GM23338 (cell line): ENCODE results near the gene MGAT5. TPM values are rescaled to one million over a fixed set of nuclear protein-coding genes. Genes with fewer than 3 reads are reported as not detected.

Experiments
- ATAC-seq: fragments of 200-7000 bp; cut with Tn5 transposase; 3 replicates; pipeline ENCODE4 v1.9.1; 2020
- DNase-seq: peaks from one replicate; pipeline ENCODE4 v3.0.0-alpha.2; 2015; ENCODE audit warnings: low spot score
- H2AFZ ChIP-seq: fragments of 200-600 bp; sonication (generic); 2 replicates; pipeline ENCODE4 v1.8.0; 2016; ENCODE audit warnings: antibody characterized with exemption, mild to moderate bottlenecking, moderate library complexity
- H3F3A ChIP-seq: fragments of 200-600 bp; sonication (generic); replicated peaks from 2 replicates; pipeline ENCODE4 v1.8.0; 2017; ENCODE audit warnings: antibody characterized with exemption, mixed run types, low read depth
- H3K27ac ChIP-seq: fragments of 200-600 bp; sonication (generic); 2 replicates; pipeline ENCODE4 v1.6.1; 2016; ENCODE audit warnings: low read depth
- H3K27me3 ChIP-seq: fragments of 200-600 bp; sonication (generic); 2 replicates; pipeline ENCODE4 v1.8.0; 2016; ENCODE audit warnings: mild to moderate bottlenecking, mixed run types, moderate library complexity; ENCODE audit not compliant: insufficient read depth
- H3K36me3 ChIP-seq: fragments of 200-600 bp; sonication (generic); 2 replicates; pipeline ENCODE4 v1.8.0; 2016; ENCODE audit warnings: mild to moderate bottlenecking; ENCODE audit not compliant: insufficient read depth
- H3K4me1 ChIP-seq: fragments of 200-600 bp; sonication (generic); 2 replicates; pipeline ENCODE4 v1.8.0; 2016; ENCODE audit warnings: mild to moderate bottlenecking, moderate library complexity; ENCODE audit not compliant: insufficient read depth
- H3K4me2 ChIP-seq: fragments of 200-600 bp; sonication (generic); 2 replicates; pipeline ENCODE4 v1.7.1; 2017; ENCODE audit warnings: mixed run types
- H3K4me3 ChIP-seq: fragments of 200-600 bp; sonication (generic); 2 replicates; pipeline ENCODE4 v1.6.1; 2016; ENCODE audit warnings: mixed run types
- H3K79me2 ChIP-seq: fragments of 200-600 bp; sonication (generic); replicated peaks from 2 replicates; pipeline ENCODE4 v1.8.0; 2017; ENCODE audit warnings: mild to moderate bottlenecking; ENCODE audit not compliant: insufficient read depth
- H3K9me2 ChIP-seq: fragments of 200-600 bp; sonication (generic); 2 replicates; pipeline ENCODE4 v1.8.0; 2017; ENCODE audit not compliant: insufficient read depth
- H4K20me1 ChIP-seq: fragments of 200-600 bp; sonication (generic); replicated peaks from 2 replicates; pipeline ENCODE4 v1.8.0; 2017; ENCODE audit warnings: mild to moderate bottlenecking; ENCODE audit not compliant: insufficient read depth
- H3K27ac Mint-ChIP-seq: 2 replicates; pipeline ENCODE4 v1.8.0; 2020; ENCODE audit warnings: inconsistent platforms, mild to moderate bottlenecking, moderate library complexity, mixed read lengths
- H3K27me3 Mint-ChIP-seq: 3 replicates; pipeline ENCODE4 v1.8.0; 2022; ENCODE audit warnings: low read depth, mild to moderate bottlenecking, moderate library complexity, mixed read lengths, inconsistent platforms; ENCODE audit not compliant: insufficient read depth, poor library complexity
- H3K36me3 Mint-ChIP-seq: 3 replicates; pipeline ENCODE4 v1.8.0; 2021; ENCODE audit warnings: low read depth, mild to moderate bottlenecking, inconsistent platforms, moderate library complexity, mixed read lengths
- H3K4me1 Mint-ChIP-seq: 3 replicates; pipeline ENCODE4 v1.8.0; 2020; ENCODE audit warnings: mild to moderate bottlenecking, inconsistent platforms, mixed read lengths
- H3K4me3 Mint-ChIP-seq: 3 replicates; pipeline ENCODE4 v1.8.0; 2021; ENCODE audit warnings: moderate library complexity, mild to moderate bottlenecking, inconsistent platforms, mixed read lengths
- H3K9me3 Mint-ChIP-seq: 3 replicates; pipeline ENCODE4 v1.8.0; 2020; ENCODE audit warnings: moderate library complexity, mild to moderate bottlenecking, inconsistent platforms, mixed read lengths
- EZH2 ChIP-seq: fragments of 200-600 bp; sonication (generic); IDR thresholded peaks from one replicate; pipeline ENCODE4 v1.8.0; 2017; ENCODE audit warnings: antibody characterized with exemption, mild to moderate bottlenecking, low read depth; ENCODE audit not compliant: unreplicated experiment
- EZH2phosphoT487 ChIP-seq: fragments of 200-600 bp; sonication (generic); IDR thresholded peaks from one replicate; pipeline ENCODE4 v1.8.1; 2018; ENCODE audit warnings: antibody characterized with exemption; ENCODE audit not compliant: unreplicated experiment
- JUNB ChIP-seq: IDR thresholded peaks from one replicate; pipeline ENCODE4 v1.6.1; 2016; ENCODE audit warnings: antibody characterized with exemption; ENCODE audit not compliant: unreplicated experiment
- polyA plus RNA-seq: library from polyadenylated mRNA; unstranded; fragments of >200 nt; fragmentation: Nextera tagmentation; extraction: Ambion mirVana; gene quantifications from 2 replicates; pipeline ENCODE4 v1.2.1, GENCODE V29; 2016
- total RNA-seq: library from RNA; depleted of rRNA; stranded (reverse); fragments of >200 nt; shearing (Covaris generic); gene quantifications from 2 replicates; pipeline ENCODE4 v1.2.3, GENCODE V29; 2014
- TF ChIP-seq, protein P1 (sequence below): fragments of 250-450 bp; sonication (Bioruptor Pico); IDR thresholded peaks from 2 replicates; pipeline ENCODE4 v1.5.0; 2020; ENCODE audit warnings: mild to moderate bottlenecking, moderate library complexity
- TF ChIP-seq, protein P2 (sequence below), 2 experiments: fragments of 200-600 bp in 1 of 2; sonication (generic) in 1 of 2; conservative IDR thresholded peaks; 2 replicates each; pipeline versions ENCODE4 v1.5.1 to v1.6.1; 2016 to 2017; ENCODE audit warnings: antibody characterized with exemption in 2 of 2, low read depth in 2 of 2, mild to moderate bottlenecking in 2 of 2, moderate library complexity in 1 of 2
- TF ChIP-seq, protein P3 (sequence below): IDR thresholded peaks from one replicate; pipeline ENCODE4 v1.6.1; 2018; ENCODE audit warnings: antibody characterized with exemption; ENCODE audit not compliant: unreplicated experiment

Gene MGAT5
- total and polyA plus RNA-seq, 2 experiments from 2014 or later: 4.6 to 27.6 TPM

DNA sequence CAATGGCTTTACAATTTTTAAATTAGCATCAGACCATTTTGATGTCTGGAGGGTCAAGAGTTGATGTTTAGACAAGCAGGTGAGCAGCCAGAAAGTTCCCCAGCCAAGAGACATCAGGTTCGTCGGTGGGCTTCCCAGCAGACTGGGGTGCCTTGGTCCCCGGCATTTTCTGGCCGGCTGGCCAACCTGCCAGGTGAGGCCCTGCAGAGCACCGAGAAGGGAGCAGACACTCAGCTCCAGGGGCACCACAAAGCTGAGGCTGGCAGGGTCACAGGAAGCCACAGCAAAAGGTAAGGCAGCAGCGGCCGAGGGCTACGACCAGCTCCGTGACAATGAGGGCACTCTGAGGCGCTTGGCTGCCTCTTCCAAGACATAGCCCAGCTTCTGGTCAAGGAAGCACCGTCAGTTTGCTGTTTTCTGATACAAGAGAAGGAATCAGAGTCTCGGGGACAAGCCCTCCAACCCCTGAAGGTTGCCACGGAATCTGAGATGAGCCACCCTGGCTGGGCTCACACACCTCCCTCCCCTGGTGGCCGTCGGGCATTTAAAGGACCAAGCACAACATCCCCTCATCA lies 229.0 kb downstream of the MGAT5 start (continued):
- TF ChIP-seq, protein P1, sequence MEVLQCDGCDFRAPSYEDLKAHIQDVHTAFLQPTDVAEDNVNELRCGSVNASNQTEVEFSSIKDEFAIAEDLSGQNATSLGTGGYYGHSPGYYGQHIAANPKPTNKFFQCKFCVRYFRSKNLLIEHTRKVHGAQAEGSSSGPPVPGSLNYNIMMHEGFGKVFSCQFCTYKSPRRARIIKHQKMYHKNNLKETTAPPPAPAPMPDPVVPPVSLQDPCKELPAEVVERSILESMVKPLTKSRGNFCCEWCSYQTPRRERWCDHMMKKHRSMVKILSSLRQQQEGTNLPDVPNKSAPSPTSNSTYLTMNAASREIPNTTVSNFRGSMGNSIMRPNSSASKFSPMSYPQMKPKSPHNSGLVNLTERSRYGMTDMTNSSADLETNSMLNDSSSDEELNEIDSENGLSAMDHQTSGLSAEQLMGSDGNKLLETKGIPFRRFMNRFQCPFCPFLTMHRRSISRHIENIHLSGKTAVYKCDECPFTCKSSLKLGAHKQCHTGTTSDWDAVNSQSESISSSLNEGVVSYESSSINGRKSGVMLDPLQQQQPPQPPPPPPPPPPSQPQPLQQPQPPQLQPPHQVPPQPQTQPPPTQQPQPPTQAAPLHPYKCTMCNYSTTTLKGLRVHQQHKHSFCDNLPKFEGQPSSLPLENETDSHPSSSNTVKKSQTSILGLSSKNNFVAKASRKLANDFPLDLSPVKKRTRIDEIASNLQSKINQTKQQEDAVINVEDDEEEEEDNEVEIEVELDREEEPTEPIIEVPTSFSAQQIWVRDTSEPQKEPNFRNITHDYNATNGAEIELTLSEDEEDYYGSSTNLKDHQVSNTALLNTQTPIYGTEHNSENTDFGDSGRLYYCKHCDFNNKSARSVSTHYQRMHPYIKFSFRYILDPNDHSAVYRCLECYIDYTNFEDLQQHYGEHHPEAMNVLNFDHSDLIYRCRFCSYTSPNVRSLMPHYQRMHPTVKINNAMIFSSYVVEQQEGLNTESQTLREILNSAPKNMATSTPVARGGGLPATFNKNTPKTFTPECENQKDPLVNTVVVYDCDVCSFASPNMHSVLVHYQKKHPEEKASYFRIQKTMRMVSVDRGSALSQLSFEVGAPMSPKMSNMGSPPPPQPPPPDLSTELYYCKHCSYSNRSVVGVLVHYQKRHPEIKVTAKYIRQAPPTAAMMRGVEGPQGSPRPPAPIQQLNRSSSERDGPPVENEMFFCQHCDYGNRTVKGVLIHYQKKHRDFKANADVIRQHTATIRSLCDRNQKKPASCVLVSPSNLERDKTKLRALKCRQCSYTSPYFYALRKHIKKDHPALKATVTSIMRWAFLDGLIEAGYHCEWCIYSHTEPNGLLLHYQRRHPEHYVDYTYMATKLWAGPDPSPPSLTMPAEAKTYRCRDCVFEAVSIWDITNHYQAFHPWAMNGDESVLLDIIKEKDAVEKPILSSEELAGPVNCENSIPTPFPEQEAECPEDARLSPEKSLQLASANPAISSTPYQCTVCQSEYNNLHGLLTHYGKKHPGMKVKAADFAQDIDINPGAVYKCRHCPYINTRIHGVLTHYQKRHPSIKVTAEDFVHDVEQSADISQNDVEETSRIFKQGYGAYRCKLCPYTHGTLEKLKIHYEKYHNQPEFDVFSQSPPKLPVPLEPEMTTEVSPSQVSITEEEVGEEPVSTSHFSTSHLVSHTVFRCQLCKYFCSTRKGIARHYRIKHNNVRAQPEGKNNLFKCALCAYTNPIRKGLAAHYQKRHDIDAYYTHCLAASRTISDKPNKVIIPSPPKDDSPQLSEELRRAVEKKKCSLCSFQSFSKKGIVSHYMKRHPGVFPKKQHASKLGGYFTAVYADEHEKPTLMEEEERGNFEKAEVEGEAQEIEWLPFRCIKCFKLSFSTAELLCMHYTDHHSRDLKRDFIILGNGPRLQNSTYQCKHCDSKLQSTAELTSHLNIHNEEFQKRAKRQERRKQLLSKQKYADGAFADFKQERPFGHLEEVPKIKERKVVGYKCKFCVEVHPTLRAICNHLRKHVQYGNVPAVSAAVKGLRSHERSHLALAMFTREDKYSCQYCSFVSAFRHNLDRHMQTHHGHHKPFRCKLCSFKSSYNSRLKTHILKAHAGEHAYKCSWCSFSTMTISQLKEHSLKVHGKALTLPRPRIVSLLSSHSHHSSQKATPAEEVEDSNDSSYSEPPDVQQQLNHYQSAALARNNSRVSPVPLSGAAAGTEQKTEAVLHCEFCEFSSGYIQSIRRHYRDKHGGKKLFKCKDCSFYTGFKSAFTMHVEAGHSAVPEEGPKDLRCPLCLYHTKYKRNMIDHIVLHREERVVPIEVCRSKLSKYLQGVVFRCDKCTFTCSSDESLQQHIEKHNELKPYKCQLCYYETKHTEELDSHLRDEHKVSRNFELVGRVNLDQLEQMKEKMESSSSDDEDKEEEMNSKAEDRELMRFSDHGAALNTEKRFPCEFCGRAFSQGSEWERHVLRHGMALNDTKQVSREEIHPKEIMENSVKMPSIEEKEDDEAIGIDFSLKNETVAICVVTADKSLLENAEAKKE: no peak

DNA sequence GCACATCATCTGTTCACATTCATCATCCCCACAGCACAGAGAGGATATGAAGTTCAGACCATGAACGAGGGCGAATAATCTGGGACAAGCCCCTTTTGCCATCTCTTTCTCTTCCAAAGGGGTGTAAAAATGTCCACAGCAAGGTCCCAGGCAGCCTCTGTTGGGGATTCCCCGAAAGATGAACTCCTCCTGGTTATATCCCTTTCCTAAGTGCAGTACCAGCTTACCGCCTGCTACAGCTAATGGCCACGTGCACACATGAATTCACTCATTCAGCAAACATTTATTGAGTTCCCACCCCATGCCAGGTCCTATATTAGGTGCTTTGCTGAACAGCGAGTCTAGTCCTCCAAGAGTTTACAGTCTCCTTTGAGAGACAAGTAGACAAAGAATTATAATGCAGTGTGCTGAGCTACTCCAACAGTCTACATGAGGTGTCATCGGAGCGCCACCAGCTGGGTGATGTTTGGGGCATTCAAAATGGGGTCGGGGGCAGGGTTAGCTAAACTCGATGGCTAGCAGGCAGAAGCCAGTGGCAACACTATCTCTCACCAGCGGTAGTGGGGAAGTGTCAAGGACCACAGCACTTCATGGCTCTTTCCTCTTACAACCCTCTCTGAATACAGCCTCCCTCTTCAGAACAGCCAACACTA lies 236.0 kb downstream of the MGAT5 start:
- no peaks in the 10 kb centered on the region for H3F3A ChIP-seq
- no peaks in the 10 kb centered on the region for H3K4me1 ChIP-seq
- Mint-ChIP-seq H3K27ac (no peak overlapping the region), H3K4me1 (peaks cover 8% of the 10 kb centered on the region), H3K36me3 (no peaks in the 10 kb centered on the region), H3K27me3 (peaks cover 6% of the 10 kb centered on the region), H3K4me3 (no peak overlapping the region), H3K9me3 (no peaks in the 10 kb centered on the region)
- no peak overlapping the region for H3K4me2 ChIP-seq
- TF ChIP-seq EZH2phosphoT487 (no peak), JUNB (no peak), EZH2 (no peak)
- TF ChIP-seq, protein P2, sequence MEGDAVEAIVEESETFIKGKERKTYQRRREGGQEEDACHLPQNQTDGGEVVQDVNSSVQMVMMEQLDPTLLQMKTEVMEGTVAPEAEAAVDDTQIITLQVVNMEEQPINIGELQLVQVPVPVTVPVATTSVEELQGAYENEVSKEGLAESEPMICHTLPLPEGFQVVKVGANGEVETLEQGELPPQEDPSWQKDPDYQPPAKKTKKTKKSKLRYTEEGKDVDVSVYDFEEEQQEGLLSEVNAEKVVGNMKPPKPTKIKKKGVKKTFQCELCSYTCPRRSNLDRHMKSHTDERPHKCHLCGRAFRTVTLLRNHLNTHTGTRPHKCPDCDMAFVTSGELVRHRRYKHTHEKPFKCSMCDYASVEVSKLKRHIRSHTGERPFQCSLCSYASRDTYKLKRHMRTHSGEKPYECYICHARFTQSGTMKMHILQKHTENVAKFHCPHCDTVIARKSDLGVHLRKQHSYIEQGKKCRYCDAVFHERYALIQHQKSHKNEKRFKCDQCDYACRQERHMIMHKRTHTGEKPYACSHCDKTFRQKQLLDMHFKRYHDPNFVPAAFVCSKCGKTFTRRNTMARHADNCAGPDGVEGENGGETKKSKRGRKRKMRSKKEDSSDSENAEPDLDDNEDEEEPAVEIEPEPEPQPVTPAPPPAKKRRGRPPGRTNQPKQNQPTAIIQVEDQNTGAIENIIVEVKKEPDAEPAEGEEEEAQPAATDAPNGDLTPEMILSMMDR (conservative IDR thresholded peaks at IDR 0.05; ENCODE audit: low read depth in 2 of 2): peak; percentile 55 to 64
- TF ChIP-seq, protein P3, sequence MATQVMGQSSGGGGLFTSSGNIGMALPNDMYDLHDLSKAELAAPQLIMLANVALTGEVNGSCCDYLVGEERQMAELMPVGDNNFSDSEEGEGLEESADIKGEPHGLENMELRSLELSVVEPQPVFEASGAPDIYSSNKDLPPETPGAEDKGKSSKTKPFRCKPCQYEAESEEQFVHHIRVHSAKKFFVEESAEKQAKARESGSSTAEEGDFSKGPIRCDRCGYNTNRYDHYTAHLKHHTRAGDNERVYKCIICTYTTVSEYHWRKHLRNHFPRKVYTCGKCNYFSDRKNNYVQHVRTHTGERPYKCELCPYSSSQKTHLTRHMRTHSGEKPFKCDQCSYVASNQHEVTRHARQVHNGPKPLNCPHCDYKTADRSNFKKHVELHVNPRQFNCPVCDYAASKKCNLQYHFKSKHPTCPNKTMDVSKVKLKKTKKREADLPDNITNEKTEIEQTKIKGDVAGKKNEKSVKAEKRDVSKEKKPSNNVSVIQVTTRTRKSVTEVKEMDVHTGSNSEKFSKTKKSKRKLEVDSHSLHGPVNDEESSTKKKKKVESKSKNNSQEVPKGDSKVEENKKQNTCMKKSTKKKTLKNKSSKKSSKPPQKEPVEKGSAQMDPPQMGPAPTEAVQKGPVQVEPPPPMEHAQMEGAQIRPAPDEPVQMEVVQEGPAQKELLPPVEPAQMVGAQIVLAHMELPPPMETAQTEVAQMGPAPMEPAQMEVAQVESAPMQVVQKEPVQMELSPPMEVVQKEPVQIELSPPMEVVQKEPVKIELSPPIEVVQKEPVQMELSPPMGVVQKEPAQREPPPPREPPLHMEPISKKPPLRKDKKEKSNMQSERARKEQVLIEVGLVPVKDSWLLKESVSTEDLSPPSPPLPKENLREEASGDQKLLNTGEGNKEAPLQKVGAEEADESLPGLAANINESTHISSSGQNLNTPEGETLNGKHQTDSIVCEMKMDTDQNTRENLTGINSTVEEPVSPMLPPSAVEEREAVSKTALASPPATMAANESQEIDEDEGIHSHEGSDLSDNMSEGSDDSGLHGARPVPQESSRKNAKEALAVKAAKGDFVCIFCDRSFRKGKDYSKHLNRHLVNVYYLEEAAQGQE: no peak
- no peaks in the 10 kb centered on the region for H3K27me3 ChIP-seq
- ATAC-seq (peak; percentile 83), DNase-seq (peak; percentile 49)
- no peaks in the 10 kb centered on the region for H3K36me3 ChIP-seq
- no peak overlapping the region for H3K27ac ChIP-seq
- no peaks in the 10 kb centered on the region for H3K9me2 ChIP-seq
- H2AFZ ChIP-seq: peak overlapping the region; percentile 74; the same call in 1 of the 2 replicates
- no peaks in the 10 kb centered on the region for H4K20me1 ChIP-seq
- no peak overlapping the region for H3K4me3 ChIP-seq
- H3K79me2 ChIP-seq: no peaks in the 10 kb centered on the region
